Measurements from ENCODE around the gene GSTA4.

GSTA4 gene

GRCh38 chr6:52995089-52995912, at the start of gene GSTA4:
TSS of gene GSTA4 (minus strand) at chr6:52995284. CDS start at chr6:52994243, 1,041 bp downstream.
- DNase-seq (ENCODE audit: low spot score): peak; percentile 98
- TF ChIP-seq, protein P1, sequence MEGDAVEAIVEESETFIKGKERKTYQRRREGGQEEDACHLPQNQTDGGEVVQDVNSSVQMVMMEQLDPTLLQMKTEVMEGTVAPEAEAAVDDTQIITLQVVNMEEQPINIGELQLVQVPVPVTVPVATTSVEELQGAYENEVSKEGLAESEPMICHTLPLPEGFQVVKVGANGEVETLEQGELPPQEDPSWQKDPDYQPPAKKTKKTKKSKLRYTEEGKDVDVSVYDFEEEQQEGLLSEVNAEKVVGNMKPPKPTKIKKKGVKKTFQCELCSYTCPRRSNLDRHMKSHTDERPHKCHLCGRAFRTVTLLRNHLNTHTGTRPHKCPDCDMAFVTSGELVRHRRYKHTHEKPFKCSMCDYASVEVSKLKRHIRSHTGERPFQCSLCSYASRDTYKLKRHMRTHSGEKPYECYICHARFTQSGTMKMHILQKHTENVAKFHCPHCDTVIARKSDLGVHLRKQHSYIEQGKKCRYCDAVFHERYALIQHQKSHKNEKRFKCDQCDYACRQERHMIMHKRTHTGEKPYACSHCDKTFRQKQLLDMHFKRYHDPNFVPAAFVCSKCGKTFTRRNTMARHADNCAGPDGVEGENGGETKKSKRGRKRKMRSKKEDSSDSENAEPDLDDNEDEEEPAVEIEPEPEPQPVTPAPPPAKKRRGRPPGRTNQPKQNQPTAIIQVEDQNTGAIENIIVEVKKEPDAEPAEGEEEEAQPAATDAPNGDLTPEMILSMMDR (IDR thresholded peaks at IDR 0.05): peak; percentile 54
- H3K4me3 ChIP-seq: peak within 1 kb of the TSS; percentile 81
- peak within 1 kb of the TSS; percentile 86 to 93 for H3K27ac ChIP-seq

- Histone ChIP-seq H3K4me3 (no peak overlapping the region), H3K27ac (no peak overlapping the region)
- no peak for DNase-seq (ENCODE audit: low spot score)
- TF ChIP-seq, protein P1 (IDR thresholded peaks at IDR 0.05): no peak
Observed at GRCh38 chr6:53044572-53044971, 49.5 kb upstream of the GSTA4 start.

DNA sequence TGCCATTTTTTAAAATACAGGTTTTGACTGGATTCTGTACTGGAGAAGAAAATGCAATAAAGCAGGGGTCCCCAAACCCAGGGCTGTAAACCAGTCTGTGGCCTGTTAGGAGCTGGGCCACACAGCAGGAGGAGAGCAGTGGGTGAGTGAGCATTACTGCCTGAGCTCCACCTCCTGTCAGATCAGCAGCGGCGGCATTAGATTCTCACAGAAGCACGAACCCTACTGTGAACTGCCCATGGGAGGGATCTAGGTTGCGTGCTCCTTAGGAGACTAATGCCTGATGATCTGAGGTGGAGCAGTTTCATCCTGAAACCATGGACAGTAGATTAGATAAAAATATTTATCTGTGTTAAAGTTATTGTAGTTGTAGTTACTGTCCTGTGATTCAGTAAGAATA, 49.0 kb upstream of the GSTA4 start:
- no peak for DNase-seq (ENCODE audit: low spot score)
- TF ChIP-seq, protein P1 (IDR thresholded peaks at IDR 0.05): no peak
- H3K4me3 ChIP-seq: no peak overlapping the region
- H3K27ac ChIP-seq: no peak overlapping the region

DNA sequence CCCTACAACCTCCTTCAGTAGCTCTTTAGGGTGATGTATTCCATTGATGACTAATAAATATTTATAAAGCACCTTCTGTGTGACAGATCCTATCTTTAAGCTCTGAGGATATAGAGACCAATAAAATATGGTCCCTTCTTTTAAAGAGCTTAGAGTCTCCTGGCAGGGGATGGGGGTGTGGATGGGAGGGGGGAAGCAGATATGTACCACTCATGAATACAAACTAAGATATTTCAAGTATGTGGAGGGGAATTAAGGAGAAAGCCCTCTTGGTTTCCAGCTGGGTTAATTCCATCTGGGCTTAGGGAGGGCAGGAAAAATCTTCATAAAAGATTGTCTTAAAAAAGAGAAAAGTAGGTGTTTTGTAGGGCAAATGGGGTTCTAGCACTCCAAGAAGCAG, 48.5 kb upstream of the GSTA4 start:
- TF ChIP-seq, protein P1 (IDR thresholded peaks at IDR 0.05): no peak
- no peak for DNase-seq (ENCODE audit: low spot score)
- Histone ChIP-seq H3K27ac (peak overlapping the region in 1 of 2 donors; percentile 54), H3K4me3 (no peak overlapping the region)

- no peak for DNase-seq (ENCODE audit: low spot score)
- Histone ChIP-seq H3K27ac (peak overlapping the region; percentile 3 to 69), H3K4me3 (no peak overlapping the region)
- TF ChIP-seq, protein P1 (IDR thresholded peaks at IDR 0.05): no peak
Observed at GRCh38 chr6:53042112-53042511, 47.0 kb upstream of the GSTA4 start.

- no peak for DNase-seq (ENCODE audit: low spot score)
- Histone ChIP-seq H3K27ac (no peak overlapping the region), H3K4me3 (no peak overlapping the region)
- TF ChIP-seq, protein P1 (IDR thresholded peaks at IDR 0.05): no peak
Observed at GRCh38 chr6:53041356-53041755, 46.3 kb upstream of the GSTA4 start.

DNA sequence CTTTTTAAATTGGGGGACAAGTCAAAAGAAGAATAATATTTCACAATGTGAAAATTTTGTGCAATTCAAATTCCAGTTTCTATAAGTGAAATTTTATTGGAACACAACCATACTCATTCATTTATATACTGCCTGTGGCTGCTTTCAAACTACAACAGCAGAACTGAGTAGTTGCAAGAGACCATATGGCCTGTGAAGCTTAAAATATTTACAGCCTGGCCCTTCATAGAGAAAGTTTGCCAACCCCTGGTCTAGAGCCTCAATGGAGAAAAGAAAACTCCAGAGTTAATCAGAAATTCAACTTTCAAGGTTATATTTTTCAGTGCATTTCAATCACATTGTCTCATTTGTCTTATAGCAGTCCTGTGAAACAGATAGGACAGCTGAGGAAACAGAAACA, 43.5 kb upstream of the GSTA4 start:
- DNase-seq (ENCODE audit: low spot score): no peak
- Histone ChIP-seq H3K4me3 (no peak overlapping the region), H3K27ac (no peak overlapping the region)
- TF ChIP-seq, protein P1 (IDR thresholded peaks at IDR 0.05): no peak

All from coronary artery (tissue), 2 donors.